Loucy (cell line): Measurements from ENCODE around the gene HS6ST2.

Experiments
- H2AFZ ChIP-seq: fragments of 200-600 bp; sonication (generic); 2 replicates; pipeline ENCODE4 v1.6.0; 2016; ENCODE audit warnings: antibody characterized with exemption, mild to moderate bottlenecking, low read length, moderate library complexity
- H3F3A ChIP-seq: fragments of 200-600 bp; 2 replicates; pipeline ENCODE4 v1.6.0; 2016; ENCODE audit warnings: antibody characterized with exemption, low read depth, mild to moderate bottlenecking
- H3K27me3 ChIP-seq: fragments of 200-600 bp; sonication (generic); 2 replicates; pipeline ENCODE4 v1.6.1; 2014; ENCODE audit warnings: low read length, mild to moderate bottlenecking; ENCODE audit not compliant: insufficient read depth, poor library complexity, severe bottlenecking
- H3K36me3 ChIP-seq: fragments of 200-600 bp; sonication (generic); 2 replicates; pipeline ENCODE4 v1.6.1; 2016; ENCODE audit warnings: low read length; ENCODE audit not compliant: insufficient read depth
- H3K4me1 ChIP-seq: fragments of 200-600 bp; sonication (generic); 2 replicates; pipeline ENCODE4 v1.5.1; 2014; ENCODE audit warnings: low read length, mild to moderate bottlenecking; ENCODE audit not compliant: insufficient read depth, poor library complexity, severe bottlenecking
- H3K4me2 ChIP-seq: fragments of 200-600 bp; sonication (generic); 2 replicates; pipeline ENCODE4 v1.6.0; 2014; ENCODE audit warnings: antibody characterized with exemption, low read length, low read depth, mild to moderate bottlenecking; ENCODE audit not compliant: poor library complexity, severe bottlenecking
- H3K4me3 ChIP-seq: fragments of 200-600 bp; sonication (generic); 2 replicates; pipeline ENCODE4 v1.5.1; 2014; ENCODE audit warnings: low read length, mild to moderate bottlenecking, mixed read lengths; ENCODE audit not compliant: poor library complexity, severe bottlenecking
- H3K79me2 ChIP-seq: fragments of 200-600 bp; sonication (generic); 2 replicates; pipeline ENCODE4 v1.6.1; 2014; ENCODE audit warnings: low read length; ENCODE audit not compliant: insufficient read depth
- H3K9ac ChIP-seq: fragments of 200-600 bp; sonication (generic); 2 replicates; pipeline ENCODE4 v1.6.0; 2014; ENCODE audit warnings: mild to moderate bottlenecking, low read depth, low read length, moderate library complexity; ENCODE audit not compliant: poor library complexity, severe bottlenecking
- H3K9me2 ChIP-seq: fragments of 200-600 bp; sonication (generic); replicated peaks from 2 replicates; pipeline ENCODE4 v1.6.1; 2016; ENCODE audit warnings: low read depth, low read length, mixed read lengths
- H3K9me3 ChIP-seq: fragments of 200-600 bp; sonication (generic); 2 replicates; pipeline ENCODE4 v1.6.1; 2014; ENCODE audit warnings: mild to moderate bottlenecking, antibody characterized with exemption, low read length, low read depth; ENCODE audit not compliant: insufficient read depth
- H4K20me1 ChIP-seq: fragments of 200-600 bp; sonication (generic); 2 replicates; pipeline ENCODE4 v1.6.0; 2014; ENCODE audit warnings: antibody characterized with exemption, low read length, mild to moderate bottlenecking; ENCODE audit not compliant: insufficient read depth, poor library complexity, severe bottlenecking
- CTCF ChIP-seq: fragments of 200-600 bp; sonication (generic); conservative IDR thresholded peaks from 2 replicates; pipeline ENCODE4 v1.5.1; 2014; ENCODE audit warnings: mild to moderate bottlenecking, antibody characterized with exemption, low read length
- EZH2phosphoT487 ChIP-seq: fragments of 200-600 bp; IDR thresholded peaks from 2 replicates; pipeline ENCODE4 v1.6.1; 2018; ENCODE audit warnings: antibody characterized with exemption, mild to moderate bottlenecking, moderate library complexity, borderline replicate concordance

Gene HS6ST2

DNA sequence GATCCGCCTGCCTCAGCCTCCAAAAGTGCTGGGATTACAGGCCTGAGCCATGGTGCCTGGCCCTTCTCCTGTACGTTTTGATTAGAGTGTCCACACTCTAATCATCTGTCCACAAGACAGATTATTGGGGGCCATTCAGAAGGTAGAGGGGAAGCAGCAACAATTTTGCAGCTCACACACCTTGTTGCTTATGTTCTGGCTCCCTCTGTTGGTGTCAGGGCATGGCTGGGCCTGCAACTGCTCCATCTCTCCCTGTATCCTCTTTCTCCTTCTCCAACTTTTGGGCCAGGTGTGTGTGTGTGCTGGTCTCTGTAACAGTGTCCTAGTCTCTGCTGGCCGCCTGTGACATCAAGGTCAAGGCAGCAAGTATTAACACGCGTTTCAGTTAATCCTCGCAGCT is 344.1 kb downstream of the HS6ST2 start:
- no peaks in the 10 kb centered on the region for H3K27me3 ChIP-seq
- no peak overlapping the region for H3K4me2 ChIP-seq
- no peak overlapping the region for H2AFZ ChIP-seq
- H3K9me3 ChIP-seq: no peaks in the 10 kb centered on the region
- no peaks in the 10 kb centered on the region for H4K20me1 ChIP-seq
- H3K9me2 ChIP-seq: no peaks in the 10 kb centered on the region
- H3K79me2 ChIP-seq: no peaks in the 10 kb centered on the region
- H3K4me1 ChIP-seq: no peaks in the 10 kb centered on the region
- H3K9ac ChIP-seq: no peak overlapping the region
- H3F3A ChIP-seq: no peaks in the 10 kb centered on the region
- TF ChIP-seq CTCF (peak; percentile 35), EZH2phosphoT487 (no peak)
- no peak overlapping the region for H3K4me3 ChIP-seq
- no peaks in the 10 kb centered on the region for H3K36me3 ChIP-seq

- Histone ChIP-seq H3K27me3 (no peaks in the 10 kb centered on the region), H2AFZ (no peak overlapping the region), H3K4me1 (no peaks in the 10 kb centered on the region), H3K9me3 (no peaks in the 10 kb centered on the region), H3K79me2 (no peaks in the 10 kb centered on the region), H3K9ac (no peak overlapping the region), H3F3A (no peaks in the 10 kb centered on the region), H3K9me2 (no peaks in the 10 kb centered on the region), H3K4me3 (no peak overlapping the region), H3K36me3 (no peaks in the 10 kb centered on the region), H3K4me2 (no peak overlapping the region), H4K20me1 (no peaks in the 10 kb centered on the region)
- TF ChIP-seq CTCF: no peak
- no peak for TF ChIP-seq EZH2phosphoT487
Observed at GRCh38 chrX:132613801-132614200, 344.6 kb downstream of the HS6ST2 start.

DNA sequence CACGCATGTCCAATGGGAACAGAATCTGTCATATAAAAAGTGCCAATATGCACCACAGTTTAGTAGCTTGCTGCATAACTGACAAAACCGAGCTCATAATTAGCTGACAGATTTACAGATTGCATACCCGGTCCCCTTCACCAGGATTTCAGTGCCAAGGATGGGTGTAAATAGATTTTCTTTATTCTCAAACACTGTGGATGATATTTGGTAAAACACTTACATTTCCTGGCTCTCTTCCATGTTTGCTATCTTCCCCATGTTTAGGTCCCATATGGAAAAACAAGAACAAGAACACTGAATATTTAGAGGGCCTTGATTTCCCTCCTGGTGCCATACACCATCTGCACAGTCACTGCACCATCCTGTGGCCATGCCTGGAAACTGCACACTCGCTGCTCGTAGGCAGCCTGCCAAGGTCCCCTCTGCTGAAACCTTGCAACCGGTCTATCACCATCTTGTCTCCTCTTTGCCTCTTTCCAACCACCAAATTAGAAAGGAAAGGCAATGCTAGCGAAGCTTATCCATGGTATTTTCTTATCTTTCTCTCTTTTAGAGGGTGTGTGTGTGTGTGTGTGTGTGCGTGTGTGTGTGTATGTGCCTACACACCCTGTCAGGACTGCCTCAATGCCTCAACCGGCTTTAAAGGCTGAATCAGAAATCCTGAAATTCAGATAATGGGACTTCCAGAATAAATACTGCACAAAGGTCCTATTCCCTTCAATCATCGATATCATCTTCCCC is 345.4 kb downstream of the HS6ST2 start:
- Histone ChIP-seq H3K36me3 (no peaks in the 10 kb centered on the region), H3K79me2 (no peaks in the 10 kb centered on the region), H3F3A (no peaks in the 10 kb centered on the region), H2AFZ (0 out of 2 replicates have a peak overlapping the region, but pooled peaks have one; percentile 36), H3K4me2 (no peak overlapping the region), H3K9me2 (no peaks in the 10 kb centered on the region), H3K9ac (no peak overlapping the region), H4K20me1 (no peaks in the 10 kb centered on the region), H3K27me3 (no peaks in the 10 kb centered on the region), H3K4me1 (no peaks in the 10 kb centered on the region), H3K4me3 (no peak overlapping the region), H3K9me3 (no peaks in the 10 kb centered on the region)
- no peak for TF ChIP-seq EZH2phosphoT487
- TF ChIP-seq CTCF: peak; percentile 71
